ENCODE measurements around the gene GMDS.

Gene GMDS

DNA sequence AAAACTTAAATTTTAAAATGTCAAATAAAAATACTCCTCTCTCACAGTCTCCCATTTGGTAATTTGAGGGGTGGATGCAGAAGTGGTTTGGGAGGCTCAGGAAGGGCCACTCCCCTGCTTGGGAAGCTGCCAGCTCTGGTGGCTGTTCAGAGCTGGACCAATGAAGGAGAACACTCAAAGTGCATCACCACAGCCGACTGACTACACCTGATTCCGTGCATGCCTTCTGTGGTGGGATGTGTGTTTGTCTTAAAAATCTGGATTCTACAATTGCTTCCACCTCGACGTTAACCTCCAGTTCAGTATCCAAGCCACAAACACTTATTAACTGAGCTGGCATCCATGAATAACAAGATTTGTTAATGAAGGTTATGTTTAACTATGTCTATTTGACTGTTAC, 498.4 kb downstream of the GMDS start:
- Histone ChIP-seq H3K36me3 (ENCODE audit: insufficient read depth, low read length) (no peaks in the 10 kb centered on the region), H3K4me1 (ENCODE audit: insufficient read depth, low read length) (no peaks in the 10 kb centered on the region), H3K27me3 (ENCODE audit: control insufficient read depth in 1 of 2, insufficient read depth in 2 of 2, low read length in 2 of 2) (no peaks in the 10 kb centered on the region), H3K9me3 (ENCODE audit: low read length) (no peaks in the 10 kb centered on the region), H3K4me3 (ENCODE audit: low read depth in 1 of 2, low read length in 2 of 2) (no peak overlapping the region), H3K9ac (ENCODE audit: low read length) (no peak overlapping the region), H3K27ac (ENCODE audit: low read depth, low read length) (no peak overlapping the region)

- Histone ChIP-seq H3K9ac (ENCODE audit: low read length) (no peak overlapping the region), H3K27ac (ENCODE audit: low read depth, low read length) (no peak overlapping the region), H3K4me1 (ENCODE audit: insufficient read depth, low read length) (no peaks in the 10 kb centered on the region), H3K4me3 (ENCODE audit: low read depth in 1 of 2, low read length in 2 of 2) (no peak overlapping the region), H3K36me3 (ENCODE audit: insufficient read depth, low read length) (no peaks in the 10 kb centered on the region), H3K9me3 (ENCODE audit: low read length) (no peaks in the 10 kb centered on the region), H3K27me3 (ENCODE audit: control insufficient read depth in 1 of 2, insufficient read depth in 2 of 2, low read length in 2 of 2) (no peaks in the 10 kb centered on the region)
These were observed 499.6 kb downstream of the GMDS start for GRCh38 chr6:1745814-1746213.

DNA sequence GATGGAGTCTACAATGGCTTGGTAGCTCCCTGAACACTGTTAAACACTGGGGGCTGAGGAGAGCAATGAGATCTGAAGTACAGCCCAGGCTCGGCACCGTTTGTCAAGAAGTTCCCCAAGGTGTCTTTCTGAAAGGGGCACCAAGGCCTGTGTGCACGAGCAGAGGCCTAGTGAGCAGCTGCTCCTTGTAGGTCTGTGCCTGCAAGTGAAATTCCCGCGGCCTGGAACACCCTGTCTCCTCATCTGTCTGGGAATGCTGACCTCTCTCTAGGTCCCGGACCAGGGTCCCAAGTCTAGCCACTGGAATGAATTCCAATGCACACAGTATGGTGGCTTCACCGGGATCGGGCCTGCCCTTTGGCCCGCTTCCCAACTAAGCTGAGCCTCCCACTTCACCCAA, 500.9 kb downstream of the GMDS start:
- no peak overlapping the region for H3K4me3 ChIP-seq (ENCODE audit: low read depth in 1 of 2, low read length in 2 of 2)
- H3K27ac ChIP-seq (ENCODE audit: low read depth, low read length): no peak overlapping the region
- H3K27me3 ChIP-seq (ENCODE audit: control insufficient read depth in 1 of 2, insufficient read depth in 2 of 2, low read length in 2 of 2): no peaks in the 10 kb centered on the region
- no peak overlapping the region for H3K9ac ChIP-seq (ENCODE audit: low read length)
- no peaks in the 10 kb centered on the region for H3K9me3 ChIP-seq (ENCODE audit: low read length)
- H3K36me3 ChIP-seq (ENCODE audit: insufficient read depth, low read length): no peaks in the 10 kb centered on the region
- no peaks in the 10 kb centered on the region for H3K4me1 ChIP-seq (ENCODE audit: insufficient read depth, low read length)

DNA sequence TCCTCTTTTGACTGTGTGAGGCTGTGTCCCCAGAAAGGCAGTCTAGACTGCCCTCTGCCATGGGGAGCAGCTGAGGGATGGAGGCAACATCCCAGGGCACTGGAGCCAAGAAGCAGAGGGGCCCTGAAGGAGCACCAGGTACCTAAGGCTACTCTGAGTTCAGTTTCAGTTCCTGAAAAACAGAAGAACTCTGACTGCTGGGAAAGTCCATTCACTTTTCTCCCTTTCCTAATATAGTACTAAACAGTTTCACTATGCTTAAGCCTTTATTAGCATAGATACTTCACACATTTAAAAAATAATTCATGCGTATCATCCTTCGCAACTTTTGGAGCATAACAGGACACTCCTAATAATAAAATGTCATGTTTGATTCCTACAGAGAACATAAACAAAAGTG, 505.7 kb downstream of the GMDS start:
- Histone ChIP-seq H3K27me3 (ENCODE audit: control insufficient read depth in 1 of 2, insufficient read depth in 2 of 2, low read length in 2 of 2) (no peaks in the 10 kb centered on the region), H3K9ac (ENCODE audit: low read length) (no peak overlapping the region), H3K27ac (ENCODE audit: low read depth, low read length) (no peak overlapping the region), H3K4me1 (ENCODE audit: insufficient read depth, low read length) (no peaks in the 10 kb centered on the region), H3K9me3 (ENCODE audit: low read length) (no peaks in the 10 kb centered on the region), H3K4me3 (ENCODE audit: low read depth in 1 of 2, low read length in 2 of 2) (no peak overlapping the region), H3K36me3 (ENCODE audit: insufficient read depth, low read length) (no peaks in the 10 kb centered on the region)

DNA sequence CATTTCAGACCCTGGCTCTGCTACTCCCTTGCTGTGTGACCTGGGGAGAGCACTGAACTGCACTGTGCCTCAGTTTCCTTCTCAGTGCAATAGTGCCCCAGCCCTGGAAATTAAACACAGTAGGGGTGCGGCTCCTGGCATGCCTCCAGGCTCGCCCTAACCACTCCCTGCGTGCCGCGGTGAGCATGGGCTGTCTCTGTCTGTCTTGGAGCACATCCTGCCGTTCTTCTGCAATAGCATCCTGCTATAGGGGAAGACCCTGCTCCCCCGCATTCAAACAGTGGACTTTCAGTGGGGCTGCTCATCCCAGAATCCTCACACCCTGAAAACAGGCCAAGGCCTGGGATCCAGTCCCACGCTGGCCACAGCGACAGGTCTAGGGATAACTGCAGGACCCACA, 506.2 kb downstream of the GMDS start:
- Histone ChIP-seq H3K27ac (ENCODE audit: low read depth, low read length) (no peak overlapping the region), H3K9me3 (ENCODE audit: low read length) (no peaks in the 10 kb centered on the region)

GRCh38 chr6:1738558-1739081, 506.8 kb downstream of the GMDS start:
- H3K9ac ChIP-seq (ENCODE audit: low read length): no peak overlapping the region
- no peak overlapping the region for H3K4me3 ChIP-seq (ENCODE audit: low read depth in 1 of 2, low read length in 2 of 2)
- H3K27ac ChIP-seq (ENCODE audit: low read depth, low read length): no peak overlapping the region
- H3K27me3 ChIP-seq (ENCODE audit: control insufficient read depth in 1 of 2, insufficient read depth in 2 of 2, low read length in 2 of 2): no peaks in the 10 kb centered on the region
- H3K36me3 ChIP-seq (ENCODE audit: insufficient read depth, low read length): no peaks in the 10 kb centered on the region
- H3K4me1 ChIP-seq (ENCODE audit: insufficient read depth, low read length): no peaks in the 10 kb centered on the region
- H3K9me3 ChIP-seq (ENCODE audit: low read length): no peaks in the 10 kb centered on the region

More for the DNA sequence above, 506.2 kb downstream of the GMDS start:
- no peaks in the 10 kb centered on the region for H3K4me1 ChIP-seq (ENCODE audit: insufficient read depth, low read length)
- H3K36me3 ChIP-seq (ENCODE audit: insufficient read depth, low read length): no peaks in the 10 kb centered on the region
- H3K27me3 ChIP-seq (ENCODE audit: control insufficient read depth in 1 of 2, insufficient read depth in 2 of 2, low read length in 2 of 2): no peaks in the 10 kb centered on the region
- H3K9ac ChIP-seq (ENCODE audit: low read length): no peak overlapping the region
- H3K4me3 ChIP-seq (ENCODE audit: low read depth in 1 of 2, low read length in 2 of 2): no peak overlapping the region

DNA sequence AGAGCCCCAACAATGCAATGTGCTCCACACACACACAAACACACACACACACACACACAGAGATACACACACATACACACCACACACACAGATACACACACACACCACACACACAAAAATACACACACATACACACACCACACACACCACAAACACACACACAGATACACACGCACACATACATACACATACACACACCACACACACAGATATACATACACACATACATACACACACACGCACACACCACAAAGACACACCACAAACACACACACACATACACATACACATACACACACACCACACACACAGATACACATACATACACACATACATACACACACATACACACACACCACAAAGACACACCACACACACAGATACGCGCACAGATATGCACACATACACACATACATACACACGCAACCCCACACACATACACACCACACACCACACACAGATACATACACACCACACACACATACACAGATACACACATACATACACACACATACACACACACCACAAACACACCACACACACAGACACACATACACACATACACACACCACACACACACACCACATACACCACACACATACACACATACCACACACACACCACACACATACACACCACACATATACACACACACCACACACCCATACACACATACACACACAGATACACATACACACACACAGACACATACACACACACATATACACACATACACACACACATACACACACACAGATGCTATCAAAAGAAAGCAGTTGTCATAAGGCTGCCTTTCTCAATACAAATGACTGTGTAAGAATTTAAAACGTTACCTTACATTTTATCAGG, 507.7 kb downstream of the GMDS start:
- Histone ChIP-seq H3K27ac (ENCODE audit: low read depth, low read length) (no peak overlapping the region), H3K4me3 (ENCODE audit: low read depth in 1 of 2, low read length in 2 of 2) (no peak overlapping the region), H3K36me3 (ENCODE audit: insufficient read depth, low read length) (no peaks in the 10 kb centered on the region), H3K27me3 (ENCODE audit: control insufficient read depth in 1 of 2, insufficient read depth in 2 of 2, low read length in 2 of 2) (no peaks in the 10 kb centered on the region), H3K9ac (ENCODE audit: low read length) (no peak overlapping the region), H3K9me3 (ENCODE audit: low read length) (no peaks in the 10 kb centered on the region), H3K4me1 (ENCODE audit: insufficient read depth, low read length) (no peaks in the 10 kb centered on the region)

- Histone ChIP-seq H3K4me3 (ENCODE audit: low read depth in 1 of 2, low read length in 2 of 2) (no peak overlapping the region), H3K9me3 (ENCODE audit: low read length) (no peaks in the 10 kb centered on the region), H3K27me3 (ENCODE audit: control insufficient read depth in 1 of 2, insufficient read depth in 2 of 2, low read length in 2 of 2) (no peaks in the 10 kb centered on the region), H3K27ac (ENCODE audit: low read depth, low read length) (no peak overlapping the region), H3K9ac (ENCODE audit: low read length) (no peak overlapping the region), H3K36me3 (ENCODE audit: insufficient read depth, low read length) (no peaks in the 10 kb centered on the region), H3K4me1 (ENCODE audit: insufficient read depth, low read length) (no peaks in the 10 kb centered on the region)
These were observed 508.9 kb downstream of the GMDS start for GRCh38 chr6:1736346-1737105.

DNA sequence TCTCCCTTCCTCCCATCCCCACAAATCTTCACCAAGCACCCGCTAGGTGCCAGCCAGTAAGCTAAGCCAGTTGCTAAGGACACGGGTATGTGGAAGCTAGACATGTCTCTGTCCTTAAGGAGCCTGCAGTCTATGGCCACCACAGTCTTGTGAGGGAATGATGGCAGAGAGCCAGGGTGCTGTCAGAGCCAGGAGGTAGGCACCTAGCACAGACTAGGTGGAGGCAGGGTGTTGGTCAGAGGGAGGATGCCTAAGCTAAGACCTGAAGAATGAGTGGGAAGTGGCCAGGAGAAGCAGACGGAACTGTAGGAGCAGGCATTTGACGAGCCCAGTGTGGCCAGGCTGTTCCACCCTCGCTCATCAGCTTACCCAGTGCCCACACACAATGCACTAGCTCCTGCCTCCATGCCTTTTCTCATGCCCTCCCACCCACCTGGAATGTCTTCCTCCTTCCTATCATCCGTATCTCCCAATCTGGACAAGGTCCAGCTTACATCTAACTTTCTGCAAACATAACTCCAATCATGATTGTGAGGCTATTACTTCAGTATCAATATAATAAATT, 510.1 kb downstream of the GMDS start:
- H3K4me1 ChIP-seq (ENCODE audit: insufficient read depth, low read length): no peaks in the 10 kb centered on the region

DNA sequence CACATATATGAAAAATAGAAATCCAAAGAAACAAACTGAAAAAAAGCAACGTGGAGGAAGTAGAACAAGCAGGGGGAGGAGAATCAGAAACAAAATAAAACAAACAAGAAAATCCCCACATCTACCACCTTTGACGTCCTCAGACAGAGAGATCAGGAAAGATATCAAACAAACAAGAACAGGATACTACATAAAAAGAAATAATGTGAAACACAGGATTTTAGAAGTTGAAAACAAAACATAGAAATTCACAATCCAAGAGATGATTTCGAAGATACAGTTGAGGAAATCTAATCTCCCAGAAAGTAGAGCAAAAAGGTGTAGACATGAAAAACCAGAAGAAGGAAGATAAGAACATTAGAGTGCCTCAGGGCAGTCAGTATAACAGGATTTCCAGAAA, 514.5 kb downstream of the GMDS start:
- Histone ChIP-seq H3K9ac (ENCODE audit: low read length) (no peak overlapping the region), H3K27me3 (ENCODE audit: control insufficient read depth in 1 of 2, insufficient read depth in 2 of 2, low read length in 2 of 2) (no peaks in the 10 kb centered on the region), H3K4me3 (ENCODE audit: low read depth in 1 of 2, low read length in 2 of 2) (no peak overlapping the region), H3K9me3 (ENCODE audit: low read length) (peaks cover 3% of the 10 kb centered on the region), H3K4me1 (ENCODE audit: insufficient read depth, low read length) (no peaks in the 10 kb centered on the region), H3K36me3 (ENCODE audit: insufficient read depth, low read length) (no peaks in the 10 kb centered on the region), H3K27ac (ENCODE audit: low read depth, low read length) (no peak overlapping the region)

More for the DNA sequence above, 510.1 kb downstream of the GMDS start:
- H3K9ac ChIP-seq (ENCODE audit: low read length): no peak overlapping the region
- no peaks in the 10 kb centered on the region for H3K36me3 ChIP-seq (ENCODE audit: insufficient read depth, low read length)
- H3K4me3 ChIP-seq (ENCODE audit: low read depth in 1 of 2, low read length in 2 of 2): no peak overlapping the region
- H3K27ac ChIP-seq (ENCODE audit: low read depth, low read length): no peak overlapping the region
- no peaks in the 10 kb centered on the region for H3K27me3 ChIP-seq (ENCODE audit: control insufficient read depth in 1 of 2, insufficient read depth in 2 of 2, low read length in 2 of 2)
- H3K9me3 ChIP-seq (ENCODE audit: low read length): peaks cover 3% of the 10 kb centered on the region

DNA sequence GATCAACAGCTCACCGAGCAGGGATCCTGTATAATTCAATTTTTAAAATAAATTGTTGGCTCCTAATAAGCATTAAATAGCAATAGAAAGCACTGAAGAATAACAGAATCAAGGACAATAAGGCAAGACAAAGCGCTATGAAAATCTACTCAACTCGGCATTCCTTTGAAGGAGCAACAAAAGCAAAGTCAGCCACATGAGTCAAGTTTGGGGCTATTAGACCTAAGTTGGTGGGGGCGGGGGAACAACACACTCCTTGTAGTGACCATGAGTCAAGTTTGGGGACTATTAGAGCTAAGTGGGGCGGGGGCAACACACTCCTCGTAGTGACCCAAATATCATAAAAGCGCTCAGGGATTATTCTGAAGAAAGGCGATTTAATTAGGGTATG, 515.7 kb downstream of the GMDS start:
- no peak overlapping the region for H3K27ac ChIP-seq (ENCODE audit: low read depth, low read length)
- H3K9me3 ChIP-seq (ENCODE audit: low read length): peaks cover 3% of the 10 kb centered on the region
- no peaks in the 10 kb centered on the region for H3K36me3 ChIP-seq (ENCODE audit: insufficient read depth, low read length)
- H3K9ac ChIP-seq (ENCODE audit: low read length): no peak overlapping the region
- no peaks in the 10 kb centered on the region for H3K27me3 ChIP-seq (ENCODE audit: control insufficient read depth in 1 of 2, insufficient read depth in 2 of 2, low read length in 2 of 2)
- no peak overlapping the region for H3K4me3 ChIP-seq (ENCODE audit: low read depth in 1 of 2, low read length in 2 of 2)
- H3K4me1 ChIP-seq (ENCODE audit: insufficient read depth, low read length): no peaks in the 10 kb centered on the region

All from muscle layer of colon (tissue), 2 donors.